HepG2 (cell line): ENCODE data around the gene RGS19. TPM values are rescaled to one million over a fixed set of nuclear protein-coding genes. Genes with fewer than 3 reads are reported as not detected.
A peak's percentile ranks its signal among the peaks of the same experiment; 100 is the strongest.

Experiments used
- EED ChIP-seq: sonication (generic); formaldehyde crosslinking; IDR thresholded peaks from 2 replicates; pipeline ENCODE4 v1.5.0; 2020; ENCODE audit warnings: mild to moderate bottlenecking, missing genetic modification reagents
- IKZF4 ChIP-seq: sonication (generic); formaldehyde crosslinking; IDR thresholded peaks from 2 replicates; pipeline ENCODE4 v1.5.1; 2020; ENCODE audit warnings: borderline replicate concordance, mild to moderate bottlenecking, low read depth, missing genetic modification reagents; ENCODE audit errors: not compliant biosample characterization
- JUNB ChIP-seq: sonication (generic); formaldehyde crosslinking; IDR thresholded peaks from 2 replicates; pipeline ENCODE4 v1.8.0; 2022; ENCODE audit warnings: missing genetic modification reagents, mild to moderate bottlenecking, borderline replicate concordance
- KDM5B ChIP-seq: sonication (generic); formaldehyde crosslinking; IDR thresholded peaks from 2 replicates; pipeline ENCODE4 v1.4.0; 2020; ENCODE audit warnings: missing genetic modification reagents, mild to moderate bottlenecking, borderline replicate concordance
- KLF11 ChIP-seq: IDR thresholded peaks from 2 replicates; pipeline ENCODE4 v1.6.1; 2016; ENCODE audit warnings: missing compliant biosample characterization
- MAFF ChIP-seq: IDR thresholded peaks from 2 replicates; pipeline ENCODE4 v1.6.1; 2011; ENCODE audit warnings: low read depth, low read length, improper control_type of control experiment
- RARA ChIP-seq: IDR thresholded peaks from 2 replicates; pipeline ENCODE4 v1.6.1; 2016; ENCODE audit warnings: missing genetic modification reagents, missing compliant biosample characterization
- RFXAP ChIP-seq: sonication (generic); formaldehyde crosslinking; IDR thresholded peaks from 2 replicates; pipeline ENCODE4 v1.4.0; 2020; ENCODE audit warnings: missing genetic modification reagents, borderline replicate concordance
- SMC3 ChIP-seq: IDR thresholded peaks from 2 replicates; pipeline ENCODE4 v1.6.1; 2011; ENCODE audit warnings: low read length, improper control_type of control experiment
- SRSF9 ChIP-seq: fragments of 200-400 bp; formaldehyde crosslinking; IDR thresholded peaks from 2 replicates; pipeline ENCODE4 v1.6.1; 2018; ENCODE audit warnings: borderline replicate concordance, mild to moderate bottlenecking, low read depth, low read length; ENCODE audit not compliant: insufficient read depth, poor library complexity, severe bottlenecking
- ZBTB21 ChIP-seq: sonication (generic); formaldehyde crosslinking; IDR thresholded peaks from 2 replicates; pipeline ENCODE4 v1.4.0; 2020; ENCODE audit warnings: missing genetic modification reagents
- ZBTB38 ChIP-seq: sonication (generic); formaldehyde crosslinking; IDR thresholded peaks from 2 replicates; pipeline ENCODE4 v1.5.1; 2020; ENCODE audit warnings: mild to moderate bottlenecking, missing genetic modification reagents
- ZNF530 ChIP-seq: sonication (generic); formaldehyde crosslinking; IDR thresholded peaks from 2 replicates; pipeline ENCODE4 v1.5.0; 2020; ENCODE audit warnings: low read depth, mild to moderate bottlenecking, missing genetic modification reagents
- ZNF607 ChIP-seq: sonication (generic); formaldehyde crosslinking; IDR thresholded peaks from 2 replicates; pipeline ENCODE4 v1.5.1; 2020; ENCODE audit warnings: missing genetic modification reagents, mild to moderate bottlenecking, borderline replicate concordance
- ZNF749 ChIP-seq: sonication (generic); formaldehyde crosslinking; IDR thresholded peaks from 2 replicates; pipeline ENCODE4 v1.8.0; 2022; ENCODE audit warnings: mild to moderate bottlenecking, missing genetic modification reagents, moderate library complexity, borderline replicate concordance
- polyA plus RNA-seq, 8 experiments: library from polyadenylated mRNA; depleted of rRNA in 3 of 8; stranded (reverse) in 7 of 8; unstranded in 1 of 8; fragments of >200 nt; fragmentation: Illumina TruSeq in 4 of 8; extraction: Trizol in 4 of 8; gene quantifications; 2 replicates each; pipeline versions ENCODE4 v1.2.1 to v1.2.3, GENCODE V29; 2011 to 2016; ENCODE audit warnings: low read depth in 4 of 8, missing spikeins in 1 of 8, mixed read lengths in 1 of 8; ENCODE audit not compliant: insufficient read depth in 1 of 8
- total RNA-seq, 5 experiments: library from RNA; depleted of rRNA; stranded (reverse); fragments of >200 nt; fragmentation: Illumina TruSeq; extraction: Trizol; gene quantifications; 2 replicates each; pipeline ENCODE4 v1.2.3, GENCODE V29; 2016; ENCODE audit warnings: low read depth in 1 of 5
- TF ChIP-seq, protein P1 (sequence below), 2 experiments: sonication (generic) in 1 of 2; formaldehyde crosslinking in 1 of 2; IDR thresholded peaks; 2 replicates each; pipeline versions ENCODE4 v1.5.1 to v1.6.1; 2011 to 2020; ENCODE audit warnings: borderline replicate concordance in 1 of 2, low read depth in 1 of 2, low read length in 1 of 2, mild to moderate bottlenecking in 1 of 2, missing genetic modification reagents in 1 of 2, moderate library complexity in 1 of 2
- TF ChIP-seq, protein P2 (sequence below): sonication (generic); formaldehyde crosslinking; IDR thresholded peaks from 2 replicates; pipeline ENCODE4 v1.5.0; 2020; ENCODE audit warnings: mild to moderate bottlenecking, missing genetic modification reagents, borderline replicate concordance
- TF ChIP-seq, protein P3 (sequence below): sonication (generic); formaldehyde crosslinking; IDR thresholded peaks from 2 replicates; pipeline ENCODE4 v1.5.0; 2020; ENCODE audit warnings: mild to moderate bottlenecking, missing genetic modification reagents

Gene RGS19
- total and polyA plus RNA-seq, 2 of the 13 experiments (the other 11 are each of a cell fraction or from before 2014, with no cell fraction given), result 10.7 to 11.9 TPM

DNA sequence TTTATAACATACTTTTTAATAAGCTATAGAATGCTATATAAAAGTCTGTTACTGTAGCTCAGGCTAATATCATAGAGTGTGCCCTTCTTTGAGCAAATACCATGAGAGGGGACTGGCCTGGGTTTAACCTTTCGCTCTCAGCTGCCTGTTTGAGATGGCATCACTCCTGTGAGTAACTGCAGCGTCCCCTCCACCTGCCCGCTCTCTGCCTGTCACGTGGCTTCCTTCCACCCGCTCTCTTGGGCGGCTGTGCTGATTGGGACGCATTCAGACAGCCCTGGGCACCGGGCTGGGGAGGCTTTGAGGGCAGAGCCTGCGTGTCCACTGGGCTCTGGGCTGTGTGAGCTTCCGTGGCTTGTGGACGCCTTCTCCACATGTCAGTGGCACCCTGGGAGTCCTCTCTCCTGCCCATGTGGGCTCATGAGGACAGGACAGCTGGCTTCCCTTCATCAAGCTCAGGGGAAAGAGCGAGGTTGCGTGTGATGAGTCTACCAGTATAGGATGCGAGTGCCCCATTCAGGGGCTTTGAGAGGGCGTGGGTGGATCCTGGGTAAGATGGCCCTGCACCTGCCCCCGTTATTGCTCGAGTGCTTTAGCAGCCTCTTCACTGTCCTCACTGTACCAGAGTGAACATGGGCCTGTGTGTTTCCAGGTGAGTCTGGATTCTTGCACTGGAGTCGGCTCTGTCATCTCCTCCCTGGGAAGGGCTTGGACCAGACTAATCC is 54.1 kb downstream of the RGS19 start (continued):
- TF ChIP-seq IKZF4, result no peak
- TF ChIP-seq ZNF607 (CRISPR knock-in tag), result no peak
- peak; percentile 60; the same call in 1 of the 2 replicates for TF ChIP-seq KDM5B (CRISPR knock-in tag)
- no peak for TF ChIP-seq KLF11 (CRISPR knock-in tag)
- TF ChIP-seq RFXAP (CRISPR knock-in tag), result no peak
- TF ChIP-seq RARA (CRISPR knock-in tag), result no peak
- TF ChIP-seq SRSF9, result no peak
- TF ChIP-seq MAFF, result no peak
- TF ChIP-seq, protein P1, sequence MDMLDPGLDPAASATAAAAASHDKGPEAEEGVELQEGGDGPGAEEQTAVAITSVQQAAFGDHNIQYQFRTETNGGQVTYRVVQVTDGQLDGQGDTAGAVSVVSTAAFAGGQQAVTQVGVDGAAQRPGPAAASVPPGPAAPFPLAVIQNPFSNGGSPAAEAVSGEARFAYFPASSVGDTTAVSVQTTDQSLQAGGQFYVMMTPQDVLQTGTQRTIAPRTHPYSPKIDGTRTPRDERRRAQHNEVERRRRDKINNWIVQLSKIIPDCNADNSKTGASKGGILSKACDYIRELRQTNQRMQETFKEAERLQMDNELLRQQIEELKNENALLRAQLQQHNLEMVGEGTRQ (IDR thresholded peaks at IDR 0.05; ENCODE audit: low read depth, low read length), result no peak
- TF ChIP-seq, protein P1 (CRISPR knock-in tag; IDR thresholded peaks at IDR 0.05; ENCODE audit: borderline replicate concordance), result no peak
- no peak for TF ChIP-seq ZBTB21
- TF ChIP-seq ZBTB38 (CRISPR knock-in tag), result peak; percentile 71; the same call in 1 of the 2 replicates
- no peak for TF ChIP-seq EED
- no peak for TF ChIP-seq JUNB
- TF ChIP-seq SMC3, result no peak
- no peak for TF ChIP-seq ZNF530 (CRISPR knock-in tag)
- TF ChIP-seq, protein P2, sequence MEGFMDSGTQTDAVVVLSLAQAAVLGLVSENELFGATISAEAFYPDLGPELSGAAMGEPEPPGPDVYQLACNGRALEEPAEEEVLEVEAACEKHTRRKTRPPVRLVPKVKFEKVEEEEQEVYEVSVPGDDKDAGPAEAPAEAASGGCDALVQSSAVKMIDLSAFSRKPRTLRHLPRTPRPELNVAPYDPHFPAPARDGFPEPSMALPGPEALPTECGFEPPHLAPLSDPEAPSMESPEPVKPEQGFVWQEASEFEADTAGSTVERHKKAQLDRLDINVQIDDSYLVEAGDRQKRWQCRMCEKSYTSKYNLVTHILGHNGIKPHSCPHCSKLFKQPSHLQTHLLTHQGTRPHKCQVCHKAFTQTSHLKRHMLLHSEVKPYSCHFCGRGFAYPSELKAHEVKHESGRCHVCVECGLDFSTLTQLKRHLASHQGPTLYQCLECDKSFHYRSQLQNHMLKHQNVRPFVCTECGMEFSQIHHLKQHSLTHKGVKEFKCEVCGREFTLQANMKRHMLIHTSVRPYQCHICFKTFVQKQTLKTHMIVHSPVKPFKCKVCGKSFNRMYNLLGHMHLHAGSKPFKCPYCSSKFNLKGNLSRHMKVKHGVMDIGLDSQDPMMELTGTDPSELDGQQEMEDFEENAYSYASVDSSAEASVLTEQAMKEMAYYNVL (CRISPR knock-in tag), result no peak
- no peak for TF ChIP-seq ZNF749 (CRISPR knock-in tag)
- TF ChIP-seq, protein P3, sequence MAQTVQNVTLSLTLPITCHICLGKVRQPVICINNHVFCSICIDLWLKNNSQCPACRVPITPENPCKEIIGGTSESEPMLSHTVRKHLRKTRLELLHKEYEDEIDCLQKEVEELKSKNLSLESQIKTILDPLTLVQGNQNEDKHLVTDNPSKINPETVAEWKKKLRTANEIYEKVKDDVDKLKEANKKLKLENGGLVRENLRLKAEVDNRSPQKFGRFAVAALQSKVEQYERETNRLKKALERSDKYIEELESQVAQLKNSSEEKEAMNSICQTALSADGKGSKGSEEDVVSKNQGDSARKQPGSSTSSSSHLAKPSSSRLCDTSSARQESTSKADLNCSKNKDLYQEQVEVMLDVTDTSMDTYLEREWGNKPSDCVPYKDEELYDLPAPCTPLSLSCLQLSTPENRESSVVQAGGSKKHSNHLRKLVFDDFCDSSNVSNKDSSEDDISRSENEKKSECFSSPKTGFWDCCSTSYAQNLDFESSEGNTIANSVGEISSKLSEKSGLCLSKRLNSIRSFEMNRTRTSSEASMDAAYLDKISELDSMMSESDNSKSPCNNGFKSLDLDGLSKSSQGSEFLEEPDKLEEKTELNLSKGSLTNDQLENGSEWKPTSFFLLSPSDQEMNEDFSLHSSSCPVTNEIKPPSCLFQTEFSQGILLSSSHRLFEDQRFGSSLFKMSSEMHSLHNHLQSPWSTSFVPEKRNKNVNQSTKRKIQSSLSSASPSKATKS (CRISPR knock-in tag), result no peak
